ENCODE data around the gene FXR2. TPM values are rescaled to one million over a fixed set of nuclear protein-coding genes. Genes with fewer than 3 reads are reported as not detected.

Gene FXR2
- total and polyA plus RNA-seq, 10 of the 15 experiments (the other 5 are each of a cell fraction or from before 2014, with no cell fraction given), result 1.6 to 33.3 (median 22.0) TPM

GRCh38 chr17:7579001-7579833 lies 35.5 kb downstream of the FXR2 start, which contains the start of gene CD68 (continued):
- TF ChIP-seq CEBPB (IDR thresholded peaks at IDR 0.05; ENCODE audit: borderline replicate concordance in 1 of 2, low read depth in 2 of 2, low read length in 2 of 2) (no peak; a peak in 1 of 4 replicates), ZNF274 (IDR thresholded peaks at IDR 0.05; ENCODE audit: insufficient read depth, insufficient read length) (no peak), RAD51 (IDR thresholded peaks at IDR 0.05) (peak; percentile 74), SIX5 (IDR thresholded peaks at IDR 0.05; ENCODE audit: low read depth, low read length, severe bottlenecking) (no peak), BCL3 (IDR thresholded peaks at IDR 0.05; ENCODE audit: borderline replicate concordance, insufficient read depth, low read depth, low read length, poor library complexity, severe bottlenecking) (peak; percentile 90), RBBP5 (conservative IDR thresholded peaks at IDR 0.05) (no peak), USF2 (IDR thresholded peaks at IDR 0.05; ENCODE audit: borderline replicate concordance, low read depth, low read length) (no peak), TAF1 (IDR thresholded peaks at IDR 0.05; ENCODE audit: borderline replicate concordance, low read depth, low read length) (peak; percentile 68), ASH2L (IDR thresholded peaks at IDR 0.05; ENCODE audit: borderline replicate concordance, low read depth) (no peak), ATF7 (IDR thresholded peaks at IDR 0.05; ENCODE audit: low read depth) (peak; percentile 41; the same call in 1 of the 2 replicates), BHLHE40 (IDR thresholded peaks at IDR 0.05; ENCODE audit: borderline replicate concordance in 1 of 2, low read depth in 2 of 2, low read length in 1 of 2) (no peak; a peak in 2 of 4 replicates), ETV6 (conservative IDR thresholded peaks at IDR 0.05 in 1 of 2, IDR thresholded peaks at IDR 0.05 in 1 of 2; ENCODE audit: borderline replicate concordance in 1 of 2, low read depth in 1 of 2) (peak in 1 of 2 experiments; percentile 98; a peak in 2 of 4 replicates), RELA (IDR thresholded peaks at IDR 0.05; ENCODE audit: borderline replicate concordance, partially characterized antibody) (no peak), MXI1 (IDR thresholded peaks at IDR 0.05; ENCODE audit: low read depth, low read length) (peak; percentile 63; the same call in 1 of the 2 replicates), BACH1 (IDR thresholded peaks at IDR 0.05; ENCODE audit: borderline replicate concordance) (no peak; the same call in none of the 2 replicates), TARDBP (IDR thresholded peaks at IDR 0.05; ENCODE audit: borderline replicate concordance) (peak; percentile 78; the same call in 1 of the 2 replicates)
- TF ChIP-seq, protein P1, sequence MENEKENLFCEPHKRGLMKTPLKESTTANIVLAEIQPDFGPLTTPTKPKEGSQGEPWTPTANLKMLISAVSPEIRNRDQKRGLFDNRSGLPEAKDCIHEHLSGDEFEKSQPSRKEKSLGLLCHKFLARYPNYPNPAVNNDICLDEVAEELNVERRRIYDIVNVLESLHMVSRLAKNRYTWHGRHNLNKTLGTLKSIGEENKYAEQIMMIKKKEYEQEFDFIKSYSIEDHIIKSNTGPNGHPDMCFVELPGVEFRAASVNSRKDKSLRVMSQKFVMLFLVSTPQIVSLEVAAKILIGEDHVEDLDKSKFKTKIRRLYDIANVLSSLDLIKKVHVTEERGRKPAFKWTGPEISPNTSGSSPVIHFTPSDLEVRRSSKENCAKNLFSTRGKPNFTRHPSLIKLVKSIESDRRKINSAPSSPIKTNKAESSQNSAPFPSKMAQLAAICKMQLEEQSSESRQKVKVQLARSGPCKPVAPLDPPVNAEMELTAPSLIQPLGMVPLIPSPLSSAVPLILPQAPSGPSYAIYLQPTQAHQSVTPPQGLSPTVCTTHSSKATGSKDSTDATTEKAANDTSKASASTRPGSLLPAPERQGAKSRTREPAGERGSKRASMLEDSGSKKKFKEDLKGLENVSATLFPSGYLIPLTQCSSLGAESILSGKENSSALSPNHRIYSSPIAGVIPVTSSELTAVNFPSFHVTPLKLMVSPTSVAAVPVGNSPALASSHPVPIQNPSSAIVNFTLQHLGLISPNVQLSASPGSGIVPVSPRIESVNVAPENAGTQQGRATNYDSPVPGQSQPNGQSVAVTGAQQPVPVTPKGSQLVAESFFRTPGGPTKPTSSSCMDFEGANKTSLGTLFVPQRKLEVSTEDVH (IDR thresholded peaks at IDR 0.05; ENCODE audit: low read depth, partially characterized antibody), result no peak
- TF ChIP-seq, protein P2, sequence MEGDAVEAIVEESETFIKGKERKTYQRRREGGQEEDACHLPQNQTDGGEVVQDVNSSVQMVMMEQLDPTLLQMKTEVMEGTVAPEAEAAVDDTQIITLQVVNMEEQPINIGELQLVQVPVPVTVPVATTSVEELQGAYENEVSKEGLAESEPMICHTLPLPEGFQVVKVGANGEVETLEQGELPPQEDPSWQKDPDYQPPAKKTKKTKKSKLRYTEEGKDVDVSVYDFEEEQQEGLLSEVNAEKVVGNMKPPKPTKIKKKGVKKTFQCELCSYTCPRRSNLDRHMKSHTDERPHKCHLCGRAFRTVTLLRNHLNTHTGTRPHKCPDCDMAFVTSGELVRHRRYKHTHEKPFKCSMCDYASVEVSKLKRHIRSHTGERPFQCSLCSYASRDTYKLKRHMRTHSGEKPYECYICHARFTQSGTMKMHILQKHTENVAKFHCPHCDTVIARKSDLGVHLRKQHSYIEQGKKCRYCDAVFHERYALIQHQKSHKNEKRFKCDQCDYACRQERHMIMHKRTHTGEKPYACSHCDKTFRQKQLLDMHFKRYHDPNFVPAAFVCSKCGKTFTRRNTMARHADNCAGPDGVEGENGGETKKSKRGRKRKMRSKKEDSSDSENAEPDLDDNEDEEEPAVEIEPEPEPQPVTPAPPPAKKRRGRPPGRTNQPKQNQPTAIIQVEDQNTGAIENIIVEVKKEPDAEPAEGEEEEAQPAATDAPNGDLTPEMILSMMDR (IDR thresholded peaks at IDR 0.05 in 2 of 3, conservative IDR thresholded peaks at IDR 0.05 in 1 of 3; ENCODE audit: control insufficient read depth in 2 of 3, extremely low read depth in 1 of 3, insufficient read depth in 1 of 3, low read depth in 3 of 3, low read length in 3 of 3), result no peak
